RWPE2 (cell line): ENCODE results near the gene SEPTIN5.
A peak's percentile ranks its signal among the peaks of the same experiment; 100 is the strongest.

ENCODE experiments used
- ATAC-seq: fragments of 200-7000 bp; cut with Tn5 transposase; 3 replicates; pipeline ENCODE4 v1.9.1; 2021; ENCODE audit warnings: low read depth
- DNase-seq: peaks from one replicate; pipeline ENCODE4 v3.0.0-alpha.2; 2020; ENCODE audit warnings: low spot score
- H3K27ac ChIP-seq: fragments of 450-650 bp; 2 replicates; pipeline ENCODE4 v1.5.1; 2017; ENCODE audit warnings: mild to moderate bottlenecking; ENCODE audit not compliant: poor library complexity, severe bottlenecking
- H3K27me3 ChIP-seq: fragments of 250-450 bp; sonication (Bioruptor Pico); 2 replicates; pipeline ENCODE4 v1.5.1; 2021; ENCODE audit warnings: mild to moderate bottlenecking, moderate library complexity; ENCODE audit not compliant: insufficient read depth, poor library complexity, severe bottlenecking
- H3K36me3 ChIP-seq: fragments of 250-450 bp; sonication (Bioruptor Pico); 2 replicates; pipeline ENCODE4 v1.5.1; 2020; ENCODE audit warnings: low read depth, mild to moderate bottlenecking, moderate library complexity
- H3K4me1 ChIP-seq: fragments of 250-450 bp; sonication (Bioruptor Pico); 2 replicates; pipeline ENCODE4 v1.5.1; 2021; ENCODE audit warnings: mild to moderate bottlenecking, moderate library complexity; ENCODE audit not compliant: insufficient read depth, poor library complexity, severe bottlenecking
- H3K4me3 ChIP-seq: fragments of 250-450 bp; sonication (Bioruptor Pico); 2 replicates; pipeline ENCODE4 v1.5.1; 2021; ENCODE audit warnings: mild to moderate bottlenecking, moderate library complexity; ENCODE audit not compliant: severe bottlenecking
- H3K9me3 ChIP-seq: fragments of 250-450 bp; sonication (Bioruptor Pico); 2 replicates; pipeline ENCODE4 v1.5.1; 2021; ENCODE audit warnings: mild to moderate bottlenecking, moderate library complexity; ENCODE audit not compliant: severe bottlenecking
- CTCF ChIP-seq: fragments of 450-650 bp; IDR thresholded peaks from one replicate; pipeline ENCODE4 v1.5.1; 2017; ENCODE audit warnings: mild to moderate bottlenecking, moderate library complexity; ENCODE audit not compliant: poor library complexity, severe bottlenecking

Gene SEPTIN5

GRCh38 chr22:19767427-19768341 is 53.4 kb downstream of the SEPTIN5 start:
- TF ChIP-seq CTCF: no peak
- Histone ChIP-seq H3K36me3 (no peaks in the 10 kb centered on the region), H3K4me1 (no peaks in the 10 kb centered on the region), H3K9me3 (no peaks in the 10 kb centered on the region), H3K27ac (no peak overlapping the region), H3K4me3 (no peak overlapping the region), H3K27me3 (peaks cover 17% of the 10 kb centered on the region)
- DNase-seq (no peak), ATAC-seq (peak; percentile 15)

- H3K27me3 ChIP-seq: peaks cover 17% of the 10 kb centered on the region
Measured at GRCh38 chr22:19769393-19769715, 55.1 kb downstream of the SEPTIN5 start.

GRCh38 chr22:19770349-19771220 is 56.3 kb downstream of the SEPTIN5 start:
- H3K27ac ChIP-seq: no peak overlapping the region
- no peak overlapping the region for H3K4me3 ChIP-seq
- no peak for ATAC-seq
- TF ChIP-seq CTCF: no peak
- no peak for DNase-seq
- peaks cover 13% of the 10 kb centered on the region for H3K27me3 ChIP-seq
- no peaks in the 10 kb centered on the region for H3K9me3 ChIP-seq
- H3K4me1 ChIP-seq: no peaks in the 10 kb centered on the region
- H3K36me3 ChIP-seq: no peaks in the 10 kb centered on the region

More at GRCh38 chr22:19769393-19769715, 55.1 kb downstream of the SEPTIN5 start:
- no peak overlapping the region for H3K27ac ChIP-seq
- TF ChIP-seq CTCF: no peak
- ATAC-seq (no peak), DNase-seq (no peak)
- no peaks in the 10 kb centered on the region for H3K4me1 ChIP-seq
- H3K36me3 ChIP-seq: no peaks in the 10 kb centered on the region
- no peaks in the 10 kb centered on the region for H3K9me3 ChIP-seq
- no peak overlapping the region for H3K4me3 ChIP-seq

- H3K27ac ChIP-seq: no peak overlapping the region
- no peaks in the 10 kb centered on the region for H3K36me3 ChIP-seq
- DNase-seq (no peak), ATAC-seq (no peak)
- H3K27me3 ChIP-seq: peaks cover 4% of the 10 kb centered on the region
- H3K4me1 ChIP-seq: no peaks in the 10 kb centered on the region
- H3K4me3 ChIP-seq: no peak overlapping the region
- TF ChIP-seq CTCF: no peak
- H3K9me3 ChIP-seq: no peaks in the 10 kb centered on the region
Measured at GRCh38 chr22:19772422-19772672, 58.0 kb downstream of the SEPTIN5 start.
